Left cardiac atrium (tissue), 4 donors: ENCODE data around the gene FEM1B. TPM values are rescaled to one million over a fixed set of nuclear protein-coding genes. Genes with fewer than 3 reads are reported as not detected.

ENCODE experiments used
- ATAC-seq, 2 donors: fragments of 200-7000 bp; cut with Tn5 transposase; one replicate each; pipeline ENCODE4 v1.9.1; 2020; ENCODE audit warnings: mild to moderate bottlenecking in 2 of 2, moderate library complexity in 2 of 2
- DNase-seq: peaks from one replicate; pipeline ENCODE4 v3.0.0-alpha.2; 2020
- intact Hi-C, 2 donors: fragments of 100-400 bp; cut with DNase I; formaldehyde crosslinking; loops; one replicate each; pipeline versions ENCODE4 v1.14.1 to v1.15.1; 2022 to 2023
- total RNA-seq, 2 donors: library from RNA; stranded (reverse); fragmentation: NEBNext Ultra II Directional; extraction: Animal tissue kit (Norgen Biotek cat#: 25700); gene quantifications; one replicate each; pipeline ENCODE4 v1.2.1, GENCODE V29; 2021
- donor health status: DM: no; HTN: yes; CAD: no.
- donor health status: DM: no; HTN: yes; CAD: no; lungs with severe emphysema.
- donor health status: DM: yes; HTN: yes; CAD: no.
- donor health status: Dilated cardiomyopathy.

The FEM1B gene
- total RNA-seq, 2 donors from 2014 or later: 41.1 to 69.7 TPM

DNA sequence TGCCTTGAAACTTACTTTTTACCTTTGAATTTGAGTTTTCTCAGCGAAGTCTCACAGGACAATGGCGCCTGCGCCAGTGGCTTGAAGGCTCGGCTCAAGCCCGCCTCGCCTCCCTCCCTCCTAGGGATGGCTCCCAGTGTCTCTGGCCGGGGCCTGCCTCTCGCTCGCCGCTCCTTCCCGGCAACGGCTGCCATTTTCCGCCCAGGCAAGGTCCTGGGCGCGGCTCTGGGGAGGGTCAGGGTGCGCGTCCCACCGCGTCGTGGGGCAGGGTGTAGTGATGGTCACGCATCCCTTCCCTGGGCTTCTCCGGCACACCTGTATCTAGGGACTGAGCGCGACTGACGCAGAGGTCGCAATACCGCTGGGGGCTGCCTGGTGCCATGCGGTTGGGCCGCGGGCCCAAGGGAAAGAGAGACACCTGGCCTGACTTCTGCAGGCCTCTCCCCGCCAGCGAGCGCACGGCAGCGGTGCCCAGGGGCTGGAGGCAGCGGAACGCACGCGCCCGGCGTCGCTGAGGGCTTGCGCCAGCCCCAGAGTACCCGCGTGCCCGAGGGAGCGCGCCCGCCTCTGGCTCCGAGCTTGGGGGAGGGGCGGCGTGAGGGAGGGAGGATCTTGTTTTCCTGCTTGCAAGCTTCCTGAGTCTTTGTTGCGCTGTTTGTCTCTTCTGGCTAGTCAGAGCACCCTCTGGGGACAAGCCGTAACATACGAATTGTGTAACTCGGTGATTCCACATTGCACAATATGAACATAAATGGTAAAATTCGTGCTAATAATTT is 20.7 kb upstream of the FEM1B start:
- ATAC-seq (peak; percentile 95 to 96), DNase-seq (peak; percentile 88)
- intact Hi-C loops: loop anchor here in 1 of 2 donors (10.0 kb wide), 1 partner anchor 48 kb away; no protein-coding TSS in a partner anchor

DNA sequence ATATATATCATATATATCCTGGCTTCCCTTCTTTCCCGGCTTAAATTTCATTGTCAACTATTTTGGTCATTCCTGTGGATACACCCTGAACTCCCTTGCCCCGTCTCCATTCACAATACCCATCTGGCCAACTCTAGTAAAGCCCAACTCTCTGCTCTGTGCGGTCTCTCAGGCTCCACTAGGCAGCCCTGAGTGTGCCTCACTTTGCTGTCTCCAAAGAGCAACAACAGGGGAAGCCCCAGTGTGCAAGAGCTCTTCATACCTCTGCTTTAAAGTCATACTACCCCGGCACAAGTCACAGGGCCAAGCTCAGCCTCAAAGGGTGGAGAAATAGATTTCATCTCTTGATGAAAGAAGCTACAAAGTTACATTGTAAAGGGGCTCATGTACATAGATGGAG is 18.9 kb upstream of the FEM1B start:
- no peak for ATAC-seq
- DNase-seq: no peak
- intact Hi-C loops: loop anchor here in 1 of 2 donors (10.0 kb wide), 1 partner anchor 46 kb away; no protein-coding TSS in a partner anchor

DNA sequence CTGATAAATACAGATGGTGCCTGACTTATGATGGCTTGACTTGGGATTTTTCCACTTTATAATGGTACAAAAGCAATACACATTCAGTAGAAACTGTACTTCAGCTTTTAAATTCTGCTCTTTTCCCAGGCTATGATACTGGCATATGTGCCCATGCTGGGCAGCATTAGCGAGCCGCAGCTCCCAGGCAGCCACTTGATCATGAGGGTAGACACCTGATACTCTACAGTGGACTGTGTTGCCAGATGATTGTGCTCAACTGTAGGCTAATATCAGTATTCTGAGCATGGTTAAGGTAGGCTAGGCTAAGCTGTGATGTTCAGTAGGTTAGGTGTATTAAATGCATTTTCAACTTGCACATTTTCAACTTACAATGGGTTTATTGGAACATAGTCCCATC is 17.7 kb upstream of the FEM1B start:
- intact Hi-C loops: loop anchor here in 1 of 2 donors (10.0 kb wide), 1 partner anchor 45 kb away; no protein-coding TSS in a partner anchor
- no peak for ATAC-seq
- DNase-seq: no peak

DNA sequence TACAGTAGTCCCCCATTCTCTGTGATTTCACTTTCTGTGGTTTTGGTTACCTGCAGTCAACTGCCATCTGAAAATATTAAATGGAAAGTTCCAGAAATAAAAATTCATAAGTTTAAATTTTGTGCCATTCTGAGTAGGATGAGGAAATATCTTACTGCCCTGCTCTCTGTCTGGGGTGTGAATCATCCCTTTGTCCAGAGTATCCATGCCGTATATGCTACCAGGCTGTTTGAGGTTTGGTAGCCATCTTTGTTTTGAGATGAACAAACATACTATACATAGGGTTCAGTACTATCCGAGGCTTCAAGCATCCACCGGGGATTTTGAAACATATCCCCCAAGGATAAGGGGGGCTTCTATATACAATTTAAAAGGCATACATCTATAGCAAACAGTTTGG is 16.3 kb upstream of the FEM1B start:
- DNase-seq (no peak), ATAC-seq (no peak)
- intact Hi-C loops: no loop called here

DNA sequence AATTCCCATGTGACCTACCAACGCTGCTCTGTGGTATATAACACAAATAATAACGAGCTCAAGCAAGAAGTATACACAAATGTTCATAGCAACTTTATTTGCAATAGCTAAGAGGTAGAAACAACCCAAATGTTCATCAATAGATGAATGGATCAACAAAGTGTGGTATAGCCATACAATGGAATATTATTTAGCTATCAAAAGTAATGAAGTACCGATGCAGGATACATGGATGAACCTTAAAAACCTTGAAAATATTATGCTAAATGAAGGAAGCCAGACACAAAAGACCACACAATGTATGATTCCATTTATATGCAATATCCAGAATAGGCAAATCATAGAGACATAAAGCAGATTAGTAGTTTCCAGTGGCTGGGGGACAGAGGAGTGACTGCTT is 15.6 kb upstream of the FEM1B start:
- ATAC-seq (no peak), DNase-seq (no peak)
- intact Hi-C loops: no loop called here

DNA sequence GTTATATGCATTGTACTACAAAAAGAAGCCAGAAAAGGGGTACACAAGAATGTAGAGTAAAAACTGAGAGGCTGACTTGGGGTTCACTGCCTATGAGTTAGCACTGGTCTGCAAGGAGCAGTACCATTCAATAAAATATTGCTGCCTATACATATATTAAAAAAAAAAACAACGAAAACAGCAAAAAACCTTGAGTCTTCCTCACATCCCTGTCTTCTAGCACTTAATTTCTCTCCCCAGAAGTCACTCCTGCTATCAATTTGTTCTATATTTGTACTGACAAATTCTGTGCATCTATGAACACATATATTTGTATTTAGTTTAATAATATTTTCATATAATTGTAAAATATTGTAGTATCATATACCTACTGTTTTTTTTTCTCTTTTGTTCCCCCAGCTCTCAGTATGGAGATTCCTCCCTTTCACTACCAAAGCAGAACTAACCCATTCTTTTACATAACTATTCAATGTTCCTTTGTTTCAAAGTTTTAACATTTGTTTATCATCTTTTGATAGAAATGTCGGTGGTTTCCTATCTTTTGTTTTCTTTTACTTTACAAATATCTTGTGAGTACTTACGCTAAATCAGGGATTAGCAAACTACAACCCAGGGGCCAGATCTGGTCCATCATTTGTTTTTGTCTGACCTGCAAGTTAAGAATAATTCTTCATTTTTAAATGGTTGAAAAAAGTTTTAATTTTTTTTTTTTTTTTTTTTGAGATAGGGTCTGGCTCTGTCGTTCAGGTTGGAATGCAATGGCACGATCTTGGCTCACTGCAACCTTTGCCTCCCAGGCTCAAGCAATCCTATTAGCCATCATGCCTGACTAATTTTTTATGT is 14.8 kb upstream of the FEM1B start:
- ATAC-seq (no peak), DNase-seq (no peak)
- intact Hi-C loops: no loop called here

DNA sequence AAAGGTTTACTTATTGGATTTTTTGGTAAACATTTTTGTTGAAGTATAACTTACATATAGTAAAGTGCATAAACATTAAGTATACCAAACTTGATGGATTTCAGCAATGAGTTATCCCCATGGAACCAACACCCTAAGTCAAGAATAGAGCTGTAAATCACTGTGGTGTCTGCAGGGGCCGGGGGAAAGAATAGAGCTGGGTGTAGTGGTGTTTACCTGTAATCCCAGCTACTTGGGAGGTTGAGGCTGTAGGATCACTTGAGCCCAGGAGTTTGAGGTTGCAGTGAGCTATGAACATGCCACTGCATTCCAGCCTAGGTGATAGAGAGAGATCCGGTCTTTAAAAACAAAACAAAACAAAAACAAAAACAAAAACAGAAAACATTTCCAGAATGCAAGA is 13.3 kb upstream of the FEM1B start:
- ATAC-seq: no peak
- intact Hi-C loops: no loop called here
- DNase-seq: no peak

DNA sequence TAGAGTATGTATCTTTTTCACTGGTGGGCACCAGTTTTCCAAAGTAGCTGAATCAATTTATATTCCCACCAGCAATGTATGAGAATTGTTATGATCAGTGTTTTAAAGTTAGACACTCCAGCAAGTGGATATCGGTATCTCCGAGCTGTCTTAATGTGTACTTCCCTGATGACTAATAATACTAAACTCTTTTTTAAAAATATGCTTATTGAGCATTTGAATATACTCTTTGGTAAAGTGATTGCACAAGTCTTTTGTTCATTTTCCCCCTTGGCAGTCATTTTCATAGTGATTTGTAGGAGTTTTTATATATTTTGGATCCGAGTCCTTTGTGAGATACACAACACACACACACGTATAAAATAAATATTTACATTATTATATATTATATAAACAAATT is 12.5 kb upstream of the FEM1B start:
- intact Hi-C loops: no loop called here
- ATAC-seq: no peak
- DNase-seq: no peak

DNA sequence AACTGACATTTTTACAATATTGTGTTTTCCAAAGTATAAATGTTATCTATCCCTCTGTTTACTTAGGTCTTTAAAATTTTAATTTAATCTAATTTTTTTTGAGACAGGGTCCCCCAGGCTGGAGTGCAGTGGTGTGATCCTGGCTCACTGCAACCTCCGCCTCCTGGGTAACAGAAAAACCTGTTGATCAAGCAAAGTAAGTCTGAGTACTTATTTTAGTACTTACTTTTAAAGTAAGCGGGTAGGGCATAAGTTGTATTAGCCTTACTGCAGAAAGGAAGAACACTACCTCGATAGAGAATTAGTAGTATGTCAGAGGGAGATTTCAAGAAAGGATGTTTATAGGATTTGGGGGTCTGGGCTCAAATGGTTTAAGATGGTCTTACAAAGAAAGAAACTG is 11.9 kb upstream of the FEM1B start:
- ATAC-seq (no peak), DNase-seq (no peak)
- intact Hi-C loops: no loop called here

DNA sequence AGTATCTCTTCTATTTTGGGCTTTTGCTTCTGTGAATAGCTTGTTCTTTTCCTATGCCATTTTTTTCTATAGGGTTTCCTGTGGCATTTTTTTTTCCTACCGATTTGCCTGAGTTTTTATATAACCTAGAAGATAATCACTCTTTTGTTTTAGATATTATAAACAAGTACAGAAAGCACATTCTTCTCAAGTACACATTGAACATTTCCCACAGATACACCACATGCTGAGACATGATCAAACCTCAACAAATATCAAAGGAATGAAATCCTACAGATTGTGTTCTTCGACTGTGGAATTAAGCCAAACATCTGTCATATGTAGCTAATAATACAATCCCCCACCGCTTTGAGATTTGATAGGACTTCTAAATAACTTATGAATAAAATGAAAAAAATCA is 9.1 kb upstream of the FEM1B start:
- intact Hi-C loops: no loop called here

DNA sequence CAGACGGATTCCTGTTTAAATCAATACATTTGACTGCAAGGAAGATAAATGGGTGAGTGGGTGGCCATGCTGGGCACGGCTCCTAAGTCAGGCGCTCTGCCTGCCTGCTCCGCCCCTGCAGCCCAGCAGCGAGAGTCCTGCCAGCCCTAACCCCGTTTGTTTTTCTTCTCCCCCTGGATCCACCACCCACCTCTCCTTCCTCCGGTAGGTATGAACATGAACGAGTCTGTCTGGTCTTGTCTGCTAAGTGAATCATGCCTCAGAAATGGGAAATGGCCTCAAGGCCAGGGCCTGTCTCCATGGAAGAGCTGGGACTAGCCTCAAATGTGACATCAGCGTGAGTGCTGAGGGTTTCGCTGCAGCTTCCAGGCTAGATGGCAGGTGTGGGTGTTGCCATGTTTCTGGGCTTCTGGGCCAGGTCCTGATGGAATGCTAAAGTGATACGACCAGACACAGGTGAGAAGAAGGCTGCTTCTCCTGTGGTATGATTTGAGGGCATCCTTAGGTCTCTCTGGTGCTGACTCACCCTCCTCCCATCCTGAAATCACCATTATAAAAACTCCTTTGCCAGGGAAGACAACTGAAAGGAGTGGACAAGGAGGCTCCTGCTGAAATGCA is 5.6 kb upstream of the FEM1B start:
- ATAC-seq (peak; percentile 48 to 71), DNase-seq (no peak)
- intact Hi-C loops: no loop called here

More for the DNA sequence above, 9.1 kb upstream of the FEM1B start:
- ATAC-seq (no peak), DNase-seq (no peak)

DNA sequence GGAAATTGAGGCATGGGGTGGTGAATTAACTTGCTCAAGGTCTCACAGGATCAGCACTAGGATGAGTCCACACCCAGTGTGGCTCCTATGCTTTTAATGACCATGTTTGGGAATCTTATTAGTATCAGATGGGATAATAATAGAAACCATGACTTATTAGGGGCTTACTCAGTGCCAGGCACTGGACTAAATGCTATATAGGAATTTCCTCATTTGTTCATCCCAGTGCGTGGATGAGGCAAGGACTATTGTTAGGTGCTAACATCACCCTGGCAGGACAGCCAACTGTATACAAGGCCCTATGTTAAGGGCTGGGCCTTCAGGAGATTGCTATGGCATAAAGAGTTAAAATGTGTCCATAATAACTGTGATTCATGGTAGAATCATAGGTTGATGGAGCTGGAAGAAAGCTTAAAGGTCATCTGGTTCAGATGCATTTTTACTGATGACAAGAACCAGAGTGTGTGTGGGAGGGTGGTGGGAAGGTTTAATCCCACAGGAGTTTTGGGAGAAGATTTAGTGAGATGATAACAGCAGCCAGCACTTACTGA is 4.7 kb upstream of the FEM1B start:
- ATAC-seq: peak in 1 of 2 donors; percentile 60
- DNase-seq: no peak
- intact Hi-C loops: no loop called here

DNA sequence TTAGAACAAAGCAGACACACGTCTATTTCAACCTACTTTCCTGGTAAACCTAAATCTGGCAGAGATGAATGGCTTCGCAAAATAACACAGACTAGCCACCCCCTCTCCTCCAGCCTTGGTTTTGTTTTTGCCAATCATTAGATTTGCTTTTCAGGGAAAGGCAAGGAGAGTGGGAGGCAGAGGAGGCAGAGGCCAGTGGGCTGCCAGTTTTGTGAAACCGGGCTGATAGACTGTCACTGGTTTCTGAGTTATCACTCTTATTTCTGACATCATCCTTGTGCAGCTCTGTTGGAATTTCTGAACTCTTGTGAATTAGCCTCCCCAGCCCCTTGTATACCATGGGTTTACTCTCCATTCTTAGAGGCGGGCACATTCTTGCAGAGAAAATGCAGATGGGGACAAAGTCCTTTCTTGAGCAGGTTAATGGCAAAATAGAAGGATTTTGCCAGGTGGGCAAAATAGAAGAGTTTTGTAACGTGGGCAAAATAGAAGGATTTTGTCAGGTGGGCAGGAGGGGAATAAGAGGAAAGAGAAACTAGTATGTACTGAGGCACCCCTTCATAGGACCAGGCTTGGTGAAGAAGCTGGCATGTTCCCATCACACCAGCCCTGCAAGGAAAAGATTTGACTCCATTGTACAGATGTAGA is 3.2 kb upstream of the FEM1B start:
- intact Hi-C loops: no loop called here
- ATAC-seq: no peak
- DNase-seq: no peak

DNA sequence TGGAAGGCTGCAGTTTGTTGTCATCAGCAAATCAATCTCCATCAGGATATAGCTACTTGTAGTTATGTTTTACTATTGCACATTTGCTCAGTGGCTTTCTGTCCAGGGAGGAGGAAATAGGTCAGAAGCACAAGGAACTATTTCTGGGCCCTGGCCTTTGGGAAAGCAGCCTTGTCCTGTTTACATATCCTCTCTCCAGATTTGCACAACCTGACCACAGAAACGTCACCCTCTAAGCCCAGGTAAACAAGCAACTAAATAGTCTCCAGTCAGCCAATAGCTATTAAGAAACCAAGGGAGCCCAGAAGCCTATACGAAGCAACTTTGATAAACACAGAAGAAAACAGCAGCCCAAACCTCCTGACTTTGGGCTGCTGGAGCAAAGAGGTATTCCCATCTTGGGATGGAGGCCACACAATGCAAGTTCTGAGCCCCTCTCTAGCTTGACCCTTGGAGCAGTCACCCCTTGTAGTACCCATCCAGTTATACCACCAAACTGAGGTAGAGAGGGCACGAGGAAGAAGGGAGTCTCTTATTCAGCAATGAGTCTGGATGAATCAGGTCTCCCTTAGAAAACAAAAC is 2.3 kb upstream of the FEM1B start:
- ATAC-seq: no peak
- intact Hi-C loops: no loop called here
- no peak for DNase-seq

DNA sequence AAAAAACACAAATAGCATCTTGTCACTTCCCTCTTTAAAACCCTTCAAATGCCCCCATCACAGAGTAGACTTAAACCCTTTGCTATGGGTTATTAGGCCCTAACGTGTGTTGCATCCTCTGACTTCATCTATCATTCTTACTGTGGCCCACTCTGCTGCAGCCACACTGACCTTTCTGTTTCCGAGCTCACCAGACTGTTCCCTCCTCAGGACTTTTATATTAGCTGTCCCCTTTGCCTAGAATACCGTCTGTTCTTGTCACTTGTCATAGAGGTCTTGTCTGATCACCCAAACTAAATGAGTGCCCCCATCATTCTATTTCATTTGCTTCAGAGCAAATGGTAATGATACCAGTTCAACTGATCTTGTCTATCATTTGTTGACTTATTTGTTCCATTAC is 877 bp upstream of the FEM1B start:
- no peak for ATAC-seq
- no peak for DNase-seq
- intact Hi-C loops: no loop called here

DNA sequence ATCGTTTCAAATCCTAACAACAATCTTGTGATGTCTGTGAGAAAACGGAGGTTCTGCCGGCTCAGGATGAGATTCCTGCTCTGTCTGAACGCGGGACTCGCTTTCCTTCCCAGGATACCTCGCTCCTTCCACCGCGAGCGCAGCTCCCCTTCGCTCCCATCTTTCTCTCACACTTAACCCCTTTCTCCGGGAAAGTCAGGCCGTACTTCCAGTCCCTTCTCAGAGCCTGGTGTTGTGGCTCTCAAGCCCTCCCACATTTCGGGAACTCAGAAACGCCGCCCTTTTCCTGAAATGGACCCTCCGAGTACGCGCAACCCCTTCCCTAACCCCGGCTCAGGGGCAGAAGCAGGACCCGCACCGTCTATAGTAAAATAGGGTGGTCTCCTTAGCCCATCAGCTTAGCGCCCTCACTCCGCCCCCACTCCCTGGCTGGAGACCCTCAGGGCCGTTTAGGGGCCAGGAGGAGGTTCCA is 378 bp upstream of the FEM1B start:
- ATAC-seq: peak; percentile 31 to 33
- DNase-seq: no peak
- intact Hi-C loops: no loop called here

DNA sequence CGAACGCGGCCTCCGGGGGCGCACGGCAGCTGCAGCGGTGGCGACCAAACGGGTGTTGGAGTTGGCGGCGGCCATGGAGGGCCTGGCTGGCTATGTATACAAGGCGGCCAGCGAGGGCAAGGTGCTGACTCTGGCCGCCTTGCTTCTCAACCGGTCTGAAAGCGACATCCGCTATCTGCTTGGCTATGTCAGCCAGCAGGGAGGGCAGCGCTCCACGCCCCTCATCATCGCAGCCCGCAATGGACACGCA is 725 bp downstream of the FEM1B start:
- no peak for ATAC-seq
- no peak for DNase-seq
- intact Hi-C loops: no loop called here

DNA sequence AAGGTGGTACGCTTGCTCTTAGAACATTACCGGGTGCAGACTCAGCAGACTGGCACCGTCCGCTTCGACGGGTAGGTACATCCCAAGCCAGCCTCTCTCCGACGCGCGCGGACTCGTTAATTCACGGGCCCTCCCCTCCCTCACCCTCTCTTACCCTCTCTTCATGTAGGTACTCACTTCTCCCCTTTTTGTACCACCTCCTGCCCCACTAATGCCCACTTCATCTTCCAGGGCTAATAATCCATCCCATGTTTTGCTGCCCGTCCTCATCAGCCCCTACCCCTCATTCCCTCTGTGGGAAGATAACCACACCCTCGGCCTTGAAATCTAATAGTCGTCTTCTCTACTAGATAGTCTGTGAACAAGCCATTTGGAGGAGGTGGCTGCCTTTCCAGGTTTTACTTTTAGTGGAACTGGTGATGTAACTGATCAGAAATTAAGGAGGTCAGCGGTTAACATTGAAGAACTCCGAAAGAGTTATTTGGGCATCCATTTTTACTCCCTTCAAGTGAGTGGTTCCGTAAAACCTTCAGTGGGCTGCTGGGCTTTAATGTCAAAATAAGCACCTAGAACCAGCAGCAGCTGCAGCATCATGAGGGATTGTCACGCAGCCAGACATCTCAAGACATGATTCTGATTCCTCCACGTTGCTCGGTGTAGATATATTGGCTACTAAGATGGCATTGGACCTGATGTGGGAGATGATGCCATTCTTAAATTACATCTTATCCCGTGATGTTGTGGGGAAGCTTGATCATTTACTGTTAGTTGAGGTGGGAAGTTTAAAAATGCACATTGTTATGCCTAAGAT is 1.3 kb downstream of the FEM1B start:
- intact Hi-C loops: no loop called here
- ATAC-seq (peak; percentile 0 to 7), DNase-seq (peak; percentile 38)
